Measurements from ENCODE around the gene ITM2C.

The ITM2C gene, protein sequence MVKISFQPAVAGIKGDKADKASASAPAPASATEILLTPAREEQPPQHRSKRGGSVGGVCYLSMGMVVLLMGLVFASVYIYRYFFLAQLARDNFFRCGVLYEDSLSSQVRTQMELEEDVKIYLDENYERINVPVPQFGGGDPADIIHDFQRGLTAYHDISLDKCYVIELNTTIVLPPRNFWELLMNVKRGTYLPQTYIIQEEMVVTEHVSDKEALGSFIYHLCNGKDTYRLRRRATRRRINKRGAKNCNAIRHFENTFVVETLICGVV

DNA sequence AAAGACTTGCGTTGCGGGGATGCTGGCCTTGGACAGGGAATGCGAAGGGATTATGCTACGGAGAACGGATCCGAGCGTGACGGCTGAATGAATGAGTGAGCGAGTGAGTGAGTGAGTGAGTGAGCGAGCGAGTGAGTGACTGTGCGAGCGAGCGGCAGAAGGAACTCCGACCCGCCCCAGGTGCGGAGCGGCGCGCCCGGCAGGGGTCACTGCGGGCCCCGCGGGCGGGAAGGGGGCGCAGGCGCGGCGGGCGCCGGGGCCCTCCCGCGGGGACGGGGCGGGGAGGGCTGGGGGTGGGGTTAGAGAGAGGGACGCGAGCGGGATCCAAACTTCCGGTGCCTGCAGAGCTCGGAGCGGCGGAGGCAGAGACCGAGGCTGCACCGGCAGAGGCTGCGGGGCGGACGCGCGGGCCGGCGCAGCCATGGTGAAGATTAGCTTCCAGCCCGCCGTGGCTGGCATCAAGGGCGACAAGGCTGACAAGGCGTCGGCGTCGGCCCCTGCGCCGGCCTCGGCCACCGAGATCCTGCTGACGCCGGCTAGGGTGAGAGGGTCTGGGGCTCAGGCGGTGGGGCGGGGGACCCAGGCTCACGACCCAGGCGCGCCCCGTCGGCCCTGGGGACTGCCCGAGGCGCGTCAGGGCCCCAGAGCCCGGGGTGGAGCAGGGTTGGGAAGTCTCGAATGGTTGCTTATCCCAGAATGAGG lies at the start of gene ITM2C:
Gene ITM2C (plus strand): TSS at position 338 of the 702 bp plus-strand sequence. CDS start 84 bp downstream, at position 422.
- DNase-seq = peak; percentile 78

DNA sequence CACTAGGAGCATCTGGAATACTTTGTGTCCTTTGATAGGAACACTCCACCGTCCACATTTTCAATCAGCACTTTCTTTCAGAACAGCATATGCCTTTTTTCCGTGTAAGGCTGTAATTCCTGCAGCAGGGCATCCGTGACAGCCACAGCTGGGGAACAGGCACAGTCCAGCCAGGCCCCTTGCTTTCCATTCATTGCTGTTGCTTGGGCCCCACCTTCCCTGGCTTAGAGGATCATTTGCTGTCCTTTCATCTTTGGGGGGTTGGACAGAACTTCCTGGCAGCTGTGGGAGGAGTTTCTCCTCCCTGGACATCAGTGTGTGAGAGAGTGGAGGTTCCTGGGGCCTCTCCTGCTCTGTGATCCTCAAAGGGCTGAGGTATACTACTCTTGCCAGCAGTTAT lies 49.7 kb upstream of the ITM2C start:
- in situ Hi-C loops (cut with HindIII; ENCODE audit: low pct_ligation_motif_present, low pct_unique_long_range_greater_than_20kb, low sequenced_read_pairs) = no loop called here
- DNase-seq = no peak

More for the DNA sequence above, at the start of gene ITM2C:
- in situ Hi-C loops (cut with HindIII; ENCODE audit: low pct_ligation_motif_present, low pct_unique_long_range_greater_than_20kb, low sequenced_read_pairs) = no loop called here

DNA sequence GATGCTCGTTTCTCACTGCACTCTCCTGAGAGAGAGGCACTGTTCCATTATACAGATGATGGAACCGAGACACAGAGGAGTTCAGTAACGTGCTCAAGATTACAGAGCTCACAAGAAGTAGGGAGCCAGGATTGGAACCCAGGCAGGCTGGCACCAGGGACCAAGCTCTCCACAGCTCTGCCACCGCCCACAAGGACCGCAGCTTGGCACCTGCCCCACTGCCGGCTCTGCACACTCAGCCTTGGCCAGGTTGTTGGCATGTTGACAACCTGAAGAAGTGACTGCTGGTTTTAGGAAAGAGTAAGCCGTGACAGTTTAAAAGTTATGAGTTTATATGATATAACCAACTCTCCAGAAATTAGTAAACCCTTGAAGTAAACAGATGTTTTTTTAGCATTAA lies 48.0 kb upstream of the ITM2C start:
- no peak for DNase-seq
- in situ Hi-C loops (cut with HindIII; ENCODE audit: low pct_ligation_motif_present, low pct_unique_long_range_greater_than_20kb, low sequenced_read_pairs) = no loop called here

DNA sequence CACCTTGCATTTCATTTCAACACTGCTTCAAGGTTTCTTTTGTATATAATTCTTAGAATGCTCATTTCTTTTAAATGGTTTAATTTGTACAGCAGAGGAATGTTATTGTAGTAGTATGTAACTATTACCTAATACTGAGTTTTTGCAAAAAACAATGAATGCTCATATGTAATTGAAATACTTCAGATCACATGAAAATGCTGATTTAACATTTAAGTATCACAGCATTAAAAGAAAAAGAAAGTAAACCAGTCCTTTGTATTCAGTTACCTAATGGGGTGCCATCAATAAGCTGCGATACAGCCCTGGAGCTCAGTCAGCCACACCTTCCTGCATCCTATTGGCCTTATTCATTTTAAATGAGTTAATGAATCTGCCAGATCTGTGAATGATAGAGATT lies 45.3 kb upstream of the ITM2C start:
- in situ Hi-C loops (cut with HindIII; ENCODE audit: low pct_ligation_motif_present, low pct_unique_long_range_greater_than_20kb, low sequenced_read_pairs) = no loop called here

DNA sequence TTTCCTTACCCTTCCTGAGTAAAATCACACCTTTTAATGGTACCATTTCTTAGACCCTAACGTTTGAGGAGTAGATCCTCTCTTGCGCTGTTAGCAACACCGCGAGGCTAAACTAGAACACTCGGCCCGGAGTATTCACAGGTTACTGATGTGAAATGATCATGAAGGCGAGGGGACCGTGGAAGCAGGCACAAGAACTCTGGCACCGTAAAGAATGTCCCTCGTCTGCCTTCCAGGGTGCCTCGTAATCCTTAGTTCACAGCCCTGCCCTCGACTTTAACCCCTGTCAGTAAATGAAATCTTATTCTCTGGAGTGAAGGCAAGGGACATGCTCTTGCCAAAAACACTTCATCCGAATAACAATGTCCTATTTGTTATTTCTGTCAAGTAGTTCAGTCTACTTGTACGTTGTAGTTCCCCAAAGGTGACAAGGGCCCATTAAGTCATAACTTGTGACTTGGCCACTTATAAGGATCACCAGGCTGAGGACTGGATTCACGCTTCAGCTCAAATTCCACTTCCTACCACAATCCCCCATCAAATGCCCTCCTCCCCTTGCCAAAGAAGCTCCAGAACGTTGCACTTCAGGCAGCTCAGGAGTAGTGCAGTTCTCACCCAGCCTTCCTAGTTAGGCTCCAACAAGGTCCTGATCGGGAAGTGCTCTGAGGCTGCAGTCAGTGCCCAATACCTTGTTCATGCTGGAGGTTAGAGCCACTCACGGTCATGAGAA lies 43.3 kb upstream of the ITM2C start:
- in situ Hi-C loops (cut with HindIII; ENCODE audit: low pct_ligation_motif_present, low pct_unique_long_range_greater_than_20kb, low sequenced_read_pairs) = no loop called here
- DNase-seq = no peak

More for the DNA sequence above, 45.3 kb upstream of the ITM2C start:
- DNase-seq = no peak

DNA sequence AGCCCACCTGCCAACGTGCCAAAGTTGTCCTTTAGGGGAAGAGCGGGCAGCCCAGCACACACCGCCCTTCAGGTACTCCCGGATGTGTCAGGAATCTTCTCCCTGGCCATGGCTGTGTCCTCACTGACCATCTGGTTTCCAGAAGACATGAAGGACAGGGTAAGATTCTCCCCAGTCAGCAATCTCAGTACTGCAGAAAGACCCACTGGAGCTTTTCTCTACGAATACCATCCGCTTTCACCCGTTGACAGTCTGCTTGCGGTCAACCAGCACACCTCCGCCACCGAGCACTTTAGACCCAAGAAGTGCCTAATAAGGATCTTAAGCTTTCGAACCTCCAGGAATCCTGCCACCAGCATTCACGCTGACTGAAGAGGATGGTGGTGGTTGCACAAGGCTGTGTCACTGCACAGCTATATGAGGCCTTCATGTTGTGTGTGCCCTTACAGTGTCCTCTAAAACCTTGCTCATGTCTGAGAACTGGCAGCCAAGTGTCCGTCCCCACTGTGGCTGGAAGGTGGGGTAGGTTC lies 42.7 kb upstream of the ITM2C start:
- no peak for DNase-seq
- in situ Hi-C loops (cut with HindIII; ENCODE audit: low pct_ligation_motif_present, low pct_unique_long_range_greater_than_20kb, low sequenced_read_pairs) = no loop called here

DNA sequence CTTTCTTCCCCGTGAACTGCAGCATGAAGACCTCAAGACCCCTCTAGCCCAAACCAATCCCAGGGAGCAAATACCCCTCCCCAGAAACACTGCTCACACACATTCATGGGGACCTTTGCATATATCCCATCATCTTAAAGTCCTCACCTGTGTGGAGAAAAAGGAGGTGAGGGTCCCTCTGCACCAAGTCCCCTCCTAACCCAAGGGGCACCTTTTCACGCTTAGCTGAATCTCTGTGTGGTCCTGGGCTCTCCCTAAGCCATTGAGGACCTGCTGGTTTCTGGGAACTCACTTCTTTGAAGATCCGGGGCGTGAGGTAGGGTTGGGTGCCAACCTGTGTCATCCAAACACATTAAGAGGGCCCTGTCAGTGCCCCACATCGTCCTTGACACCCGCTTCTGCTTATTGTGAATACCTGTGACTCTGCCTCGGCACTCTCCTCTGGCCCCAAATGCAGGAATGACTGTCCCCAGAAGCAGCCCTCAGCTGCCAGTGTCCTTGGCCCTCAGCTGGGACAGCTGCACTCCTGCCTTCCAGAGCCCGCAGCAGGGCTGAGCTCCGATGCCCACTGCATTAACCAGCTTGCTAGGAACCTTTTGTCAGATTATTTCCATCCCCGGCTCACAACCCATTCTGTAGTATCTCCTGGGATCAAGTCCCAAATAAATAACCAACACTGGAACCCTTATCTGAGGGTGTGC lies 41.3 kb upstream of the ITM2C start:
- no peak for DNase-seq
- in situ Hi-C loops (cut with HindIII; ENCODE audit: low pct_ligation_motif_present, low pct_unique_long_range_greater_than_20kb, low sequenced_read_pairs) = no loop called here

DNA sequence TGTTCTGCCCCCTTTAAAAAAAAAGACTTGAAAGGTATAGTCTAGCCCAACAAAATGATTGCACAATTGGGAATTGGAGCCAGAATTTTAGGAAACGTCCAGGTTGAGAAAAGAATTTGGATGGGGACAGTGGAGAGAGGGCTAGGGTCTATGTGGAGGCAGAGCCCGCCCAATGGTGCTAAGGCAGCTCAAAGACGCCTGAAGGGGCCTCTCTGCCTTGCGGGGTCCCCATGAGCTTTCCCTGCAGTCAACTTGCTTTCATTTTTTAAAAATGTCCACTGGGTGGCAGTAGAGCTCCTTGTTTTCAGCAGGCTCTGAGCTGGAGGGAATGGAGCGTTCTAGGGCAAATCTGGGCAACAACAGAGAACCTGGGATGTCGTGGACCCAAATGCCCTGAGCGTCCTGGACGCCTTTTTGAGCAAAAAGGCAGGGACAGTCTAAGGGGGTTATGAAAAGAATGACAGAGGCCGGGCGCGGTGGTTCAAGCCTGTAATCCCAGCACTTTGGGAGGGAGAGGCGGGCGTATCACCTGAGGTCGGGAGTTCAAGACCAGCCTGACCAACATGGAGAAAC lies 40.2 kb upstream of the ITM2C start:
- in situ Hi-C loops (cut with HindIII; ENCODE audit: low pct_ligation_motif_present, low pct_unique_long_range_greater_than_20kb, low sequenced_read_pairs) = no loop called here
- peak; percentile 82 for DNase-seq

DNA sequence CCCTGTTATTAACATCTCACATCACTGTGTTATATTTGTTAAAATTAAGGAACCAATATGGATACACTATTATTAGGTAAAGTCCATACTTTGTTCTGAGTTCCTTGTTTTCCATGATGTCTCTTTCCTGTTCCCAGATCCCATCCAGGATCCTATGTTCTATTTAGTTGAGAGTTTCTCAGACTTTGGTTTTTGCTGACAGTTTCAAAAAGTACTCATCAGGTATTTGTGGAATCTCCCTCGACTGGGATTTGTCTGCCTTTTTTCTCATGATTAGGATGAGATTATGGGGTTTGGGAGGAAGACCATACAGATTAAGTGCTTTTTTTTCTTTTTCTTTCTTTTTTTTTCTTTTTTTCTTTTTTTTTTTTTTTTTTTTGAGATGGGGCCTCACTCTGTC lies 39.4 kb upstream of the ITM2C start:
- in situ Hi-C loops (cut with HindIII; ENCODE audit: low pct_ligation_motif_present, low pct_unique_long_range_greater_than_20kb, low sequenced_read_pairs) = no loop called here
- no peak for DNase-seq

DNA sequence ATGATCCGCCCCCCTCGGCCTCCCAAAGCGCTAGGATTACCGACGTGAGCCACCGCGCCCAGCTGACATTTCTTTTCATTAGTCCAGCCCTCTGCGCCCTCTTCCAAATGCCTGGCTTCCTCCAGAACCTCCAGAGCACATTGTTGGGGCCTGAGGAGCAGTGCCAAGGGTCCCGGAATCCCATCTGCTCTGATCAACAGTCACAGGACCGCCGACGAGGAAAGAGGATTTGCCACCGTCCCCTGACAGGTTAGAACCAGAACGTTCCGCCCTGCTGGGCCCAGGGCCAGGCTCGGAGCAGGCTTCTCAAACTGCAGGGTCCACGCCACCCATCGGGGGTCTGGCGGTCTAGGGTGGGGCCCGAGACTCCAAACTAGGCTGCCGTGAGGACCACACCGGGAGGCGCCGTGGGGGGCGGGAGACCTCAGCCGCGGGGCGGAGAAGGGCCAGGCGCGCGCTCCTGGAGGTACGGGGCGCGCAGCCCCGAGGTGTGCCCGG lies 36.9 kb upstream of the ITM2C start:
- in situ Hi-C loops (cut with HindIII; ENCODE audit: low pct_ligation_motif_present, low pct_unique_long_range_greater_than_20kb, low sequenced_read_pairs) = no loop called here
- DNase-seq = no peak

DNA sequence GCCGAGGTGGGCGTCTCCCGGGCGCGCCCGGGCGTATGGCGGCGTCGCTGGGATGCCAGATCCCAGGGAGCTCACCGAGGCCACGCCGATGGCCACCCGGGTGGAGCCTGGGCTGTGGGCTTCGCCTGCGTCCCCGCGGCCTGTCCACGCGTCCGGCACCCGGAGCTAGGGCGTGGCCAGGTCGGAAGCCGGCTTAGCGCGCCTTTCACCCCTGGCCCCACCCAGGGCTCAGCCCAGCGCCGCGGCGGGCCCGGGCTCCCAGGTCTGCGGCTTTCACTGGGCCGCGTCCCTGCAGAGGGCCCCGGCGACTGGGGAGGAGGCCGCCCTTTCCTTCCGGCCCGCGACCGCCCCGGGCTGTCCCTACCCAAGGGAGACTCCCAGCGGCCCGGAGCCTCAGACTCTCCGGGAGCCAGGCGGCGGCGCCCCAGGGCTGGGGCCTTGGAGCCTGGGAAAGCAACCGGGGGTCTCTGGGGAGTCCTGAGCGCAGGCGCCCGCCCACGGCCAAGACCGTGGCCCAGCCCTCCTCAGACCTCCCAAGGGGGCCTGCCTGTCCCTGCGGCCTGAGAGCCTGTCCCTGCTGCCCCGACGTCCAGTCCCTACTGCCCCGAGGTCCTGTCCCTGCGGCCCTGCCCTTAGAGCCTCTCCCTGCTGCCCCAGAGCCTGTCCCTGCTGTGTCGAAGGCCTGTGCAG lies 36.3 kb upstream of the ITM2C start:
- in situ Hi-C loops (cut with HindIII; ENCODE audit: low pct_ligation_motif_present, low pct_unique_long_range_greater_than_20kb, low sequenced_read_pairs) = no loop called here

DNA sequence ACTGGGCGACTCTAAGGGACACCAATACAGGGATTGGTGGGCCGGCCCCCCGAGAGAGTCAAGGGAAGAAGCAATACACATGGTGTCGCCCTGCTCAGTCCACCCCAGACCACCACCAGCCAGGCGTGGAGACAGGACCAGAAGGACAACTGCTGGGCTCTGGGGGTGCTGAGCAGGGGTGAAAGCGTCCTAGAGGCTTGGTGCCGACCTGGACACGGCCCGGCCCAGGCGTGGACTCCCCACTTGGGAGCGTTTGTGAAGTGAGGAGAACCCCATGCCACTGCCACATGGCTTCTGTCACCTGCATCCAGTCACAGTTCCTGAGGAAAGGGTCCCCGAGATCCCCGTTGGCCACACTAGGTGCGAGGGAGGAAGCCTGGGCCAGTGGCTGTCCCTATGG lies 35.4 kb upstream of the ITM2C start:
- DNase-seq = no peak
- in situ Hi-C loops (cut with HindIII; ENCODE audit: low pct_ligation_motif_present, low pct_unique_long_range_greater_than_20kb, low sequenced_read_pairs) = no loop called here

More for the DNA sequence above, 36.3 kb upstream of the ITM2C start:
- DNase-seq = no peak

DNA sequence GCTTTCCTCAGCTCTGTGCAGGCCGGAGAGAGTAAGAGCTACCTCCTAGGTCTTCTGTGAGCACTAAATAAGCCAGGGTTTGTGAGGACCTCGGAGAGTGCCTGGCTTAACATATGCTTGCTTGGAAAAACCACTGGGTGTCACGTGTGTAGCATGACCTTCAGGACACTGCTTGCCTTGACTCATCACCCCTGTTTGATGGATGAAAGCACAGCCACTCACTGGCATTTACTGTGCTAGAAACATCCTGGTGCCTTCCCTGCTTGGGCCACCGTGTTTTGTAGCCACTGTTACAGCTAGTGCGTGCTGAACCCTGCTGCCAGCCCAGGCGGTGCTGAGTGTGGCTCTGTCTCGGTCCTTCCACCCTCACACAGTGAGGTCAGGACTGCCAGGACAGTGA lies 34.8 kb upstream of the ITM2C start:
- no peak for DNase-seq
- in situ Hi-C loops (cut with HindIII; ENCODE audit: low pct_ligation_motif_present, low pct_unique_long_range_greater_than_20kb, low sequenced_read_pairs) = no loop called here

DNA sequence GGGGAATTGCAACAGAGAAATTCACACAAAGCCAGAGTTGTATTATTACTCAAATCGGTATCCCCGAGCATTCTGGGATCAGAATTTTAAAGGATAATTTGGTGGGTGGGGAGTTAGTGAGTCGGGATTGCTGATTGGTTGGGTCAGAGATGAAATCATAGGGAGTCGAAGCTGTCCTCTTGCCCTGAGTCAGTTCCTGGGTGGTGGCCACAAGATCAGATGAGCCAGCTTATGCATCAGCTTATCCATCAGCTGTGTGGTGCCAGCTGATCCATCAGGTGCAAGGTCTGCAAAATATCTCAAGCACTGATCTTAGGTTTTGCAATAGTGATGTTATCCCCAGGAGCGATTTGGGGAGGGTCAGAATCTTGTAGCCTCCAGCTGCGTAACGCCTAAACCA lies 34.3 kb upstream of the ITM2C start:
- in situ Hi-C loops (cut with HindIII; ENCODE audit: low pct_ligation_motif_present, low pct_unique_long_range_greater_than_20kb, low sequenced_read_pairs) = no loop called here
- no peak for DNase-seq

DNA sequence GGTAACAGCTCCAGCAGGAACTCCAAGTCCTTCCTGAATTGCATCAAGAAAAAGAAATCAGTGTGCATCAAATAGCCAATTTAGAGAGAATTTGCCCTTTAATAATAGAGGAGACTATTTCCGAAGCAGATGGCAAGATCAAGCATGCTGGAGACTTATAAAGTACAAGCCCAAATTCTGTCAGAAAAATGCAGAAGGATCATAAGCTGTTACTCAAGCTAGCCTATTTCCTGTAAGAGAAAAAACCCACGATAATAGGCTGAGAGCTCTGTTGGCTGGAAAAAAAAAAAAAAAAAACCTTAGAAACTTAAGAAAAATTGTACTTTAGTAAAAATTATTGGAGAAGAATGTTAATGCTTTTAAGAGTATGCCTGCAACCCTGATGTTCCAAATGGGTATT lies 24.4 kb upstream of the ITM2C start:
- in situ Hi-C loops (cut with HindIII; ENCODE audit: low pct_ligation_motif_present, low pct_unique_long_range_greater_than_20kb, low sequenced_read_pairs) = no loop called here
- no peak for DNase-seq

DNA sequence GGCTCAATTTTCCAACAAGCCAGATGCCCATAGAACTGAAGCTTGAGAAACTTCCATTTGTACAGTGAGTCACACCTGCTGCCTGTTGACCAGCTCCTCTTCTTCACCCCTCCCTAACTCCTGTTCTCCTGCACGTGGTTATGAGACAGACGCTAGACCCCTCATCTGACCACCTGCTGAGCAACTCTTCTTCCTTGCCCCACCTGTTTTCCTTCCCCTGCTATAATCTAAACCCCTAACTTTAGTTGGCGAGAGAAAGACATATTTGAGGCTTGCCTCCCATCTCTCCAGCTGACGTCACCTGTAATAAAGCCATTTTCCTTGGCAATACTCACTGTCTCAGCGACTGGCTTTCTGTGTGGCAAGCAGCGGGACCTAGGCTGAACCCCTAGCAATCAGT lies 22.3 kb upstream of the ITM2C start:
- in situ Hi-C loops (cut with HindIII; ENCODE audit: low pct_ligation_motif_present, low pct_unique_long_range_greater_than_20kb, low sequenced_read_pairs) = no loop called here
- DNase-seq = peak; percentile 53

DNA sequence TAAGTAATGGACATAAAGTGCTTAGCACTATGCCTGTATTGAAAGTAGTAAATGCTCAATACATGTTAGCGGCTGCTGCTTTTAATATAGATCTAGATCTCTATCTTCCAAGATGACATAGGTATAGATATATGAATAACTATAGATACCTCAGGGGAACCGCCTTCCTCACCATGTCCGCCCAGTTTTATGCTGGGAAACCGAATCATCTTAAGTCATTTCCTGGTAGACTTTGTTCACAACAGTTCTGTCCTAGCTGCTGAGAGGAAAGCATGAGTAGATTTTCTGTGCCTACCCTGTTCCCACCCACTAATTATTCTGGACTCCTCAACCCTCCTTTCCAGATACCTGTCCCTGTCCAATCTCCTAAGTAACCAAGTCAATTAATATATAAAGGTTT lies 21.6 kb upstream of the ITM2C start:
- DNase-seq = no peak
- in situ Hi-C loops (cut with HindIII; ENCODE audit: low pct_ligation_motif_present, low pct_unique_long_range_greater_than_20kb, low sequenced_read_pairs) = no loop called here

DNA sequence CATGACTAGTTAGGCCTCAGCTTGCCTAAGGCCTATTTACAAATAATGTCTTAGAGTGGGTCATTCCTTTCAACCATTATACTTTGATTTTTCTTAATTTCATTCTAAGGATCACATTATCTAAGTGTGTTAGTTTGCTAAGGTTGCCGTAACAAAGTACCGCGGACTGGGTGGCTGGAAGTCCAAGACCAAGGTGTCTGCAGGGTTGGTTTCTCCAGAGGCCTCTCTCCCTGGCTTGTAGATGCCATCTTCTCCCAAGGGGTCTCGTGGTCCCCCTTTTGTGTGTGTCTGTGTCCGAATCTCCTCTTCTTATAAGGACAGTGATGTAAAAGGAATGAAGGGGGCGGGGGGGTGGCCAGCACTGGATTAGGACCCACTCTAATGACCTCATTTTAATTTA lies 18.4 kb upstream of the ITM2C start:
- in situ Hi-C loops (cut with HindIII; ENCODE audit: low pct_ligation_motif_present, low pct_unique_long_range_greater_than_20kb, low sequenced_read_pairs) = no loop called here
- no peak for DNase-seq
